HepG2 (cell line): ENCODE measurements around the gene WDR62. TPM values are rescaled to one million over a fixed set of nuclear protein-coding genes. Genes with fewer than 3 reads are reported as not detected.

Source experiments
- CBX5 ChIP-seq: sonication (generic); formaldehyde crosslinking; IDR thresholded peaks from 2 replicates; pipeline ENCODE4 v1.4.0; 2020; ENCODE audit warnings: missing genetic modification reagents, borderline replicate concordance
- CEBPB ChIP-seq: IDR thresholded peaks from 2 replicates; pipeline ENCODE4 v1.6.1; 2011; ENCODE audit warnings: low read depth, low read length, improper control_type of control experiment, borderline replicate concordance
- EP300 ChIP-seq, 3 experiments: sonication (generic) in 1 of 3; formaldehyde crosslinking in 1 of 3; IDR thresholded peaks; 2 replicates each; pipeline versions ENCODE4 v1.5.1 to v1.6.1; 2011 to 2020; ENCODE audit warnings: low read depth in 2 of 3, low read length in 2 of 3, borderline replicate concordance in 1 of 3, improper control_type of control experiment in 1 of 3, mild to moderate bottlenecking in 1 of 3, missing genetic modification reagents in 1 of 3, moderate library complexity in 1 of 3
- FOXO1 ChIP-seq: sonication (generic); formaldehyde crosslinking; IDR thresholded peaks from 2 replicates; pipeline ENCODE4 v1.4.0; 2020; ENCODE audit warnings: missing genetic modification reagents
- GTF2F1 ChIP-seq: fragments of 150-350 bp; IDR thresholded peaks from 2 replicates; pipeline ENCODE4 v1.6.1; 2014; ENCODE audit warnings: low read length
- HDAC1 ChIP-seq: sonication (generic); formaldehyde crosslinking; IDR thresholded peaks from 2 replicates; pipeline ENCODE4 v1.5.1; 2020; ENCODE audit warnings: mild to moderate bottlenecking, missing genetic modification reagents
- ISL2 ChIP-seq: sonication (generic); formaldehyde crosslinking; IDR thresholded peaks from 2 replicates; pipeline ENCODE4 v1.5.0; 2020; ENCODE audit warnings: missing genetic modification reagents
- KLF16 ChIP-seq, 2 experiments: sonication (generic) in 1 of 2; formaldehyde crosslinking in 1 of 2; IDR thresholded peaks; 2 replicates each; pipeline versions ENCODE4 v1.6.1 to v1.8.0; 2016 to 2023; ENCODE audit warnings: missing genetic modification reagents in 2 of 2, missing compliant biosample characterization in 1 of 2
- MIER3 ChIP-seq: IDR thresholded peaks from 2 replicates; pipeline ENCODE4 v1.6.1; 2016; ENCODE audit warnings: missing compliant biosample characterization, borderline replicate concordance
- NR3C1 ChIP-seq: sonication (generic); formaldehyde crosslinking; IDR thresholded peaks from 2 replicates; pipeline ENCODE4 v1.4.0; 2020; ENCODE audit warnings: missing genetic modification reagents
- PRDM15 ChIP-seq: sonication (generic); formaldehyde crosslinking; IDR thresholded peaks from 2 replicates; pipeline ENCODE4 v1.4.0; 2020; ENCODE audit warnings: missing genetic modification reagents
- SAFB2 ChIP-seq: sonication (generic); formaldehyde crosslinking; IDR thresholded peaks from 2 replicates; pipeline ENCODE4 v1.5.1; 2020; ENCODE audit warnings: missing genetic modification reagents, low read depth, mild to moderate bottlenecking, borderline replicate concordance
- SCMH1 ChIP-seq: sonication (generic); formaldehyde crosslinking; IDR thresholded peaks from 2 replicates; pipeline ENCODE4 v1.9.0; 2021; ENCODE audit warnings: missing genetic modification reagents, mild to moderate bottlenecking, borderline replicate concordance
- SNAI1 ChIP-seq: sonication (generic); formaldehyde crosslinking; IDR thresholded peaks from 2 replicates; pipeline ENCODE4 v1.5.0; 2020; ENCODE audit warnings: mild to moderate bottlenecking, missing genetic modification reagents, borderline replicate concordance
- SPEN ChIP-seq: sonication (generic); formaldehyde crosslinking; IDR thresholded peaks from 2 replicates; pipeline ENCODE4 v1.5.1; 2020; ENCODE audit warnings: low read depth, mild to moderate bottlenecking, missing genetic modification reagents
- TBP ChIP-seq: sonication (generic); formaldehyde crosslinking; IDR thresholded peaks from 2 replicates; pipeline ENCODE4 v1.5.0; 2020; ENCODE audit warnings: missing genetic modification reagents
- ZFP1 ChIP-seq: IDR thresholded peaks from 2 replicates; pipeline ENCODE4 v1.6.1; 2016
- ZNF274 ChIP-seq: sonication (generic); formaldehyde crosslinking; IDR thresholded peaks from 2 replicates; pipeline ENCODE4 v1.5.1; 2020; ENCODE audit warnings: mild to moderate bottlenecking, missing genetic modification reagents
- ZNF7 ChIP-seq: IDR thresholded peaks from 2 replicates; pipeline ENCODE4 v1.6.1; 2016; ENCODE audit warnings: missing biosample characterization, missing genetic modification reagents
- ZNF747 ChIP-seq: sonication (generic); formaldehyde crosslinking; IDR thresholded peaks from 2 replicates; pipeline ENCODE4 v1.8.1; 2023; ENCODE audit warnings: missing genetic modification reagents, mild to moderate bottlenecking, borderline replicate concordance
- ZNF761 ChIP-seq: sonication (generic); formaldehyde crosslinking; conservative IDR thresholded peaks from 2 replicates; pipeline ENCODE4 v1.4.0; 2020; ENCODE audit warnings: mild to moderate bottlenecking, missing genetic modification reagents
- ZNF878 ChIP-seq: sonication (generic); formaldehyde crosslinking; IDR thresholded peaks from 2 replicates; pipeline ENCODE4 v1.8.1; 2023; ENCODE audit warnings: mild to moderate bottlenecking, missing genetic modification reagents, moderate library complexity
- polyA plus RNA-seq, 8 experiments: library from polyadenylated mRNA; depleted of rRNA in 3 of 8; stranded (reverse) in 7 of 8; unstranded in 1 of 8; fragments of >200 nt; fragmentation: Illumina TruSeq in 4 of 8; extraction: Trizol in 4 of 8; gene quantifications; 2 replicates each; pipeline versions ENCODE4 v1.2.1 to v1.2.3, GENCODE V29; 2011 to 2016; ENCODE audit warnings: low read depth in 4 of 8, missing spikeins in 1 of 8, mixed read lengths in 1 of 8; ENCODE audit not compliant: insufficient read depth in 1 of 8
- total RNA-seq, 5 experiments: library from RNA; depleted of rRNA; stranded (reverse); fragments of >200 nt; fragmentation: Illumina TruSeq; extraction: Trizol; gene quantifications; 2 replicates each; pipeline ENCODE4 v1.2.3, GENCODE V29; 2016; ENCODE audit warnings: low read depth in 1 of 5
- TF ChIP-seq, protein P1 (sequence below): sonication (generic); formaldehyde crosslinking; IDR thresholded peaks from 2 replicates; pipeline ENCODE4 v1.4.0; 2020; ENCODE audit warnings: mild to moderate bottlenecking, missing genetic modification reagents, borderline replicate concordance

Gene WDR62
- total and polyA plus RNA-seq, 2 of the 13 experiments (the other 11 are each of a cell fraction or from before 2014, with no cell fraction given) = 5.8 to 12.5 TPM

DNA sequence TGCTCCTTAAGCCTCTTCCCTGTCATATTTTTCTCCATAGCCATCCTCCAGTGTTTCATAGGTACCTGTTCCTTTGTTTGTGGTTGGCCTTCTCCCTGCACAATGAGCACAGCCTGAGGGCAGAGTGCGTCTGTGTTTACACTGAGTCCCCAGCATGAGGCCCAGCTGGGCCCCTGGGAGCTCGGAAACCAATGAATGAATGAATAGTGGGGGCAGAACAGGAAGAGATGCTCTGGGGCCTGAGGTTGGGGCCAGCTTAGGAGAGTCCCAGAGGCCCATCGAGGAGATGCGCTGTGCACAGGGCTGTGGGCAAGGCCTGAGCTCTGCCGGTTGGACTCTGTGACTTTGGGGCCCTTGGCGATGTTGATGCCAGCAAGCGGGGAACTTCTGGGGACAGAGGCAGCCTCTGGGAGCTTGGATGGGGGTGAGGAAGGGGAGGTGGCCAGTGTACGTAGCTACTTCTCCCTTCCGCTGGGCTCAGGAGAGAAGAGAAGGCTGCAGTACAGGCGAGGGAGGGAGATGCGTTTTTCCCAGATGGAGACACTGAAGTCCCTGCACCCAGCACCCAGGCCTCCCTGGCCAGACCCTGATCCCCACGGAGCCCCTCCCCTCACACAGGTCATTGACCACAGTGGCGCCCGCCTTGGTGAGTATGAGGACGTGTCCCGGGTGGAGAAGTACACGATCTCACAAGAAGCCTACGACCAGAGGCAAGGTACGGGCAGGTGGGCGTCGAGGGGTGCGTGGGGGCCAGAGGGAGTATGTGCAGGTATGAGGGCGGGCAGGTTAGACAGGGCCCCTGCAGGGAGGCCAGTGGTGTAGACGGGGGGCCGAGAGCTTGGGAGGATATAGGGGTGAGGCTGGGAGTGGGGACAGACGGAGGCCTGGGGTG lies 65.6 kb downstream of the WDR62 start (continued):
- TF ChIP-seq ZNF7 = no peak
- TF ChIP-seq TBP = no peak
- peak; percentile 67; the same call in 1 of the 2 replicates for TF ChIP-seq PRDM15 (CRISPR knock-in tag)
- peak; percentile 79; the same call in 1 of the 2 replicates for TF ChIP-seq ZNF761 (CRISPR knock-in tag)
- peak; percentile 83 for TF ChIP-seq SPEN
- peak in 1 of 2 experiments; percentile 82; a peak in 2 of 4 replicates for TF ChIP-seq KLF16 (CRISPR knock-in tag; IDR thresholded peaks at IDR 0.05)
- TF ChIP-seq NR3C1 (CRISPR knock-in tag) = no peak
- TF ChIP-seq GTF2F1 = no peak
- no peak for TF ChIP-seq ZNF274
- 0 out of 2 replicates have a peak, but pooled peaks have one; percentile 44 for TF ChIP-seq ZFP1 (CRISPR knock-in tag)
- TF ChIP-seq ZNF747 (CRISPR knock-in tag) = peak; percentile 78; the same call in 1 of the 2 replicates
- no peak for TF ChIP-seq SCMH1 (CRISPR knock-in tag)
- TF ChIP-seq ISL2 (CRISPR knock-in tag) = peak; percentile 25; the same call in 1 of the 2 replicates
- peak; percentile 88 for TF ChIP-seq FOXO1 (CRISPR knock-in tag)
- TF ChIP-seq, protein P1, sequence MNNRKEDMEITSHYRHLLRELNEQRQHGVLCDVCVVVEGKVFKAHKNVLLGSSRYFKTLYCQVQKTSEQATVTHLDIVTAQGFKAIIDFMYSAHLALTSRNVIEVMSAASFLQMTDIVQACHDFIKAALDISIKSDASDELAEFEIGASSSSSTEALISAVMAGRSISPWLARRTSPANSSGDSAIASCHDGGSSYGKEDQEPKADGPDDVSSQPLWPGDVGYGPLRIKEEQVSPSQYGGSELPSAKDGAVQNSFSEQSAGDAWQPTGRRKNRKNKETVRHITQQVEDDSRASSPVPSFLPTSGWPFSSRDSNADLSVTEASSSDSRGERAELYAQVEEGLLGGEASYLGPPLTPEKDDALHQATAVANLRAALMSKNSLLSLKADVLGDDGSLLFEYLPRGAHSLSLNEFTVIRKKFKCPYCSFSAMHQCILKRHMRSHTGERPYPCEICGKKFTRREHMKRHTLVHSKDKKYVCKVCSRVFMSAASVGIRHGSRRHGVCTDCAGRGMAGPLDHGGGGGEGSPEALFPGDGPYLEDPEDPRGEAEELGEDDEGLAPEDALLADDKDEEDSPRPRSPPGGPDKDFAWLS = no peak; the same call in 1 of the 2 replicates
- peak; percentile 77; the same call in 1 of the 2 replicates for TF ChIP-seq SNAI1 (CRISPR knock-in tag)
- TF ChIP-seq CEBPB = no peak
- TF ChIP-seq CBX5 (CRISPR knock-in tag) = peak; percentile 63; the same call in 1 of the 2 replicates
- TF ChIP-seq HDAC1 (CRISPR knock-in tag) = peak; percentile 97
- TF ChIP-seq ZNF878 (CRISPR knock-in tag) = 0 out of 2 replicates have a peak, but pooled peaks have one; percentile 65
- TF ChIP-seq SAFB2 (CRISPR knock-in tag) = 0 out of 2 replicates have a peak, but pooled peaks have one; percentile 15
- peak; percentile 69; the same call in 1 of the 2 replicates for TF ChIP-seq MIER3 (CRISPR knock-in tag)
- TF ChIP-seq EP300 (IDR thresholded peaks at IDR 0.05; ENCODE audit: low read depth in 2 of 2, low read length in 2 of 2) = peak; percentile 51 to 82; a peak in 3 of 4 replicates
- peak; percentile 82 for TF ChIP-seq EP300 (CRISPR knock-in tag; IDR thresholded peaks at IDR 0.05; ENCODE audit: borderline replicate concordance)
